ENCODE results near the gene ZP1.

Gene ZP1

DNA sequence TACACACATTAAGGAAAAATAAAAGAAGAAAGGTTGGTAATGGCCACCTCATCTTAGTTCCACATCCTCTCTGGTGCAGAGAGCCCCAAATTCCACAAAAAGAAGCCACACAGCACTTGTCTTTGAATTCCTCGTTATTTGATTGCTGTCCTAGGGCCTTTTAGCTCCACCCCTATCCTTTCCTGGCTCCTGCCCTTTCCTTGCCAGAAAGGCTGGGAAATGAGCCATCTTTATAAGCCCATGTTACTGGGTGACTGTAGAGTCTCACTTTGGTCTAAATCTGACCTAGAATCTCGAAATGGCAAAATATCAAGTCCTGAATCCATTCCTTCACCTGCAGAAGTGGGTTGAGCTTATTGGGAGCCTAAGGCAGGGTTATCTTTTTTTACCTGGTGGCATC lies 52.6 kb downstream of the ZP1 start:
- no peak for TF ChIP-seq POLR2AphosphoS5 (IDR thresholded peaks at IDR 0.05; ENCODE audit: low read depth, low read length)
- TF ChIP-seq SIN3A (IDR thresholded peaks at IDR 0.05; ENCODE audit: borderline replicate concordance, insufficient read depth, low read length) = no peak
- no peak for TF ChIP-seq FOXP2 (optimal IDR thresholded peaks at IDR 0.05; ENCODE audit: borderline replicate concordance, extremely low read depth, extremely low read length, insufficient read depth)
- no peak for TF ChIP-seq TAF1 (IDR thresholded peaks at IDR 0.05; ENCODE audit: borderline replicate concordance, insufficient read depth, low read length)
- TF ChIP-seq REST (IDR thresholded peaks at IDR 0.05; ENCODE audit: insufficient read depth in 1 of 2, low read depth in 2 of 2, low read length in 2 of 2) = no peak

DNA sequence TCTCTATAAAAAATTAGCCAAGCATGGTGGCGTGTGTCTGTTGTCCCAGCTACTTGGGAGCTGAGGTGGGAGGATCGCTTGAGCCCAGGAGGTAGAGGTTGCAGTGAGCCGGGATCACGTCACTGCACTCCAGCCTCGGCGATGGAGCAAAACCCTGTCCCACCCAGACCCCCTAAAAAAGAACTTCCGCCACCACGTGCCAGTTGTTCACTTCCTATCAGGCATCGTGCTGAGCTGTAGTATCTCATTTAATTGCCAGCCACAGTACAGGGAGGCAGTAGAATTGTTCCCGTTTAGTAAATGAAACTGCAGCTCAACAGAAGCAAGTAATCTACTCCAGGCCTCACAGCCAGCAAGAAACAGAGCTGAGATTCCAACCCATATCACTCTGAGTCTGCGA lies 53.9 kb downstream of the ZP1 start:
- TF ChIP-seq REST (IDR thresholded peaks at IDR 0.05; ENCODE audit: insufficient read depth in 1 of 2, low read depth in 2 of 2, low read length in 2 of 2) (no peak), POLR2AphosphoS5 (IDR thresholded peaks at IDR 0.05; ENCODE audit: low read depth, low read length) (no peak), FOXP2 (optimal IDR thresholded peaks at IDR 0.05; ENCODE audit: borderline replicate concordance, extremely low read depth, extremely low read length, insufficient read depth) (no peak), TAF1 (IDR thresholded peaks at IDR 0.05; ENCODE audit: borderline replicate concordance, insufficient read depth, low read length) (no peak), SIN3A (IDR thresholded peaks at IDR 0.05; ENCODE audit: borderline replicate concordance, insufficient read depth, low read length) (no peak)

- TF ChIP-seq REST (IDR thresholded peaks at IDR 0.05; ENCODE audit: insufficient read depth in 1 of 2, low read depth in 2 of 2, low read length in 2 of 2) = no peak
- no peak for TF ChIP-seq SIN3A (IDR thresholded peaks at IDR 0.05; ENCODE audit: borderline replicate concordance, insufficient read depth, low read length)
- TF ChIP-seq POLR2AphosphoS5 (IDR thresholded peaks at IDR 0.05; ENCODE audit: low read depth, low read length) = no peak
- no peak for TF ChIP-seq FOXP2 (optimal IDR thresholded peaks at IDR 0.05; ENCODE audit: borderline replicate concordance, extremely low read depth, extremely low read length, insufficient read depth)
Observed at GRCh38 chr11:60921777-60922335, 54.5 kb downstream of the ZP1 start.

DNA sequence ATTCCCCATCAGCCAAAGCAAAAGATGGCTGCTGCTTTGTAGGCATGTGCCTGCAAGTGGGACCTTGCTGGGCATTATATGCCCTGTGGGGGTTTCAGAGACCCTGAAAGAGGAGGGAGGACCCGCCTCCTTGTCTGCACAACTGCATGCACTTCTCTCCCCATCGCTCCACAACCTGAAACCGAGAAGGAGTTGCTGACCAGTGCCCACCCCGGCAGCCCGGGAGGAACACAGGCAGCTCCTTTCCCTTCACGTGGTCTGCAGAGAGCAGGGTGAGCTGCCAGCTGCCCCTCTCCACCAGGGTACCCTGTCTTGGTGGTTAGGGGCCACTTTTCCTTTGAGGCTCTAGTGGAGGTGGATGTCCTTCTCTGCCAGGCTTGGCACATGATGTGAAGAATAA lies 55.6 kb downstream of the ZP1 start:
- no peak for TF ChIP-seq FOXP2 (optimal IDR thresholded peaks at IDR 0.05; ENCODE audit: borderline replicate concordance, extremely low read depth, extremely low read length, insufficient read depth)
- TF ChIP-seq POLR2AphosphoS5 (IDR thresholded peaks at IDR 0.05; ENCODE audit: low read depth, low read length) = no peak
- no peak for TF ChIP-seq REST (IDR thresholded peaks at IDR 0.05; ENCODE audit: insufficient read depth in 1 of 2, low read depth in 2 of 2, low read length in 2 of 2)
- no peak for TF ChIP-seq TAF1 (IDR thresholded peaks at IDR 0.05; ENCODE audit: borderline replicate concordance, insufficient read depth, low read length)
- no peak for TF ChIP-seq SIN3A (IDR thresholded peaks at IDR 0.05; ENCODE audit: borderline replicate concordance, insufficient read depth, low read length)

DNA sequence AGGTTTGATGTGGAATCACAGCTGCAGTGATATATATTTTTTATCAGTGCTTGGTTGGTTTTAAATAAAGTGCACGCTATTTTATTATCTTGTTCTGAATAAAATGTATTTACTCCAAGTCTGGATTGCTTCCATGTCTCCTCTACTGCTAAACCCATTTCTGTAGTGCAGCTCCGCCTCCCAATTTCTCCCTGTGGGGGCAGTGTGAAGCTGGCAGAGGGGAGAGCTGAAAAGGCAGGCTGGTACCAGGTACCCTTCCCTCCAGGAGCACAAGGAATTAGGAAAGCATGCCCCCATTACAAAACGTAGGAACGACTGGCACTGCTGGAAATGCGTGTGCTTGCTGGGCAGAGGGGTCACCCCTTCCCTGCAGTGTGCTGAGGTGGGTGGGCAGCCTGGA lies 56.0 kb downstream of the ZP1 start:
- TF ChIP-seq REST (IDR thresholded peaks at IDR 0.05; ENCODE audit: insufficient read depth in 1 of 2, low read depth in 2 of 2, low read length in 2 of 2) (no peak), POLR2AphosphoS5 (IDR thresholded peaks at IDR 0.05; ENCODE audit: low read depth, low read length) (no peak), SIN3A (IDR thresholded peaks at IDR 0.05; ENCODE audit: borderline replicate concordance, insufficient read depth, low read length) (no peak), FOXP2 (optimal IDR thresholded peaks at IDR 0.05; ENCODE audit: borderline replicate concordance, extremely low read depth, extremely low read length, insufficient read depth) (no peak), TAF1 (IDR thresholded peaks at IDR 0.05; ENCODE audit: borderline replicate concordance, insufficient read depth, low read length) (no peak)

All from PFSK-1 (cell line).